Measurements from ENCODE around the gene ASPHD1. TPM values are rescaled to one million over a fixed set of nuclear protein-coding genes. Genes with fewer than 3 reads are reported as not detected.

Gene ASPHD1
- total and polyA plus RNA-seq, 11 donors, result 0.20 to 5.3 (median 0.54) TPM; not detected in 4

DNA sequence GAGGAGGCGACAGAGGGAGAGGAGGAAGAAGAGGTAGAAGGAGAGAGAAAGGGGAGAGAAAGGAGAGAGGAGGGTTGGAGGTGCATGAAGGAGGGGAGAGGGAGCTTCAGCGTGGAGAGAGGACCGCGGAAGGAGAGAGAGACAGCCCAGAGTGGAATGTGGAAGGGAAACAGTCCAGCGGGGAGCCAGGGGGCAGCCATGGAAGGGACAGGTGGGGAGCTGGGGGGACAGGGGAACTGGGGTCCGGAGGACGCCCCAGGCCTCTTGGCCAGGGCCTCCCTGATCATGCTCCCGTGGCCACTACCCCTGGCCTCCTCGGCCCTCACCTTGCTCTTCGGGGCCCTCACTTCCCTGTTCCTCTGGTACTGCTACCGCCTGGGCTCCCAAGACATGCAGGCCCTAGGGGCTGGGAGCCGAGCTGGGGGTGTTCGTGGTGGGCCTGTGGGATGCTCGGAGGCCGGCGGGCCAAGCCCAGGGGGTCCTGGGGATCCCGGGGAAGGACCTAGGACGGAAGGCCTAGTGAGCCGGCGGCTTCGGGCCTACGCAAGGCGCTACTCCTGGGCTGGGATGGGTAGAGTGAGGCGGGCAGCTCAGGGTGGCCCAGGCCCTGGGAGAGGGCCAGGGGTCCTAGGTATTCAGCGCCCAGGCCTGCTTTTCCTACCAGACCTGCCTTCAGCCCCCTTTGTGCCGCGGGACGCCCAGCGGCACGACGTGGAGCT, 759 bp downstream of the ASPHD1 start:
- 44 to 56% (median 47%) methylated on average over 23 to 31 of the region's 31 CpGs for WGBS, 4 donors
- ATAC-seq (no peak), DNase-seq (no peak)
- Histone ChIP-seq H3K36me3 (no peaks in the 10 kb centered on the region), H3K9me3 (no peaks in the 10 kb centered on the region), H3K27ac (no peak overlapping the region), H3K4me1 (peaks cover 0 to 23% (median 7%) of the 10 kb centered on the region in 12 donors), H3K27me3 (peaks cover 6 to 30% (median 19%) of the 10 kb centered on the region in 9 donors), H3K4me3 (peak overlapping the region in 10 of 12 donors; percentile 38 to 77 (median 64))
- intact Hi-C loops (cut with DNase I), result loop anchor here in 1 of 10 donors (1.0 kb wide), 1 partner anchor 25 kb away; the partner anchor contains the start of gene KCTD13
- TF ChIP-seq, protein P1, sequence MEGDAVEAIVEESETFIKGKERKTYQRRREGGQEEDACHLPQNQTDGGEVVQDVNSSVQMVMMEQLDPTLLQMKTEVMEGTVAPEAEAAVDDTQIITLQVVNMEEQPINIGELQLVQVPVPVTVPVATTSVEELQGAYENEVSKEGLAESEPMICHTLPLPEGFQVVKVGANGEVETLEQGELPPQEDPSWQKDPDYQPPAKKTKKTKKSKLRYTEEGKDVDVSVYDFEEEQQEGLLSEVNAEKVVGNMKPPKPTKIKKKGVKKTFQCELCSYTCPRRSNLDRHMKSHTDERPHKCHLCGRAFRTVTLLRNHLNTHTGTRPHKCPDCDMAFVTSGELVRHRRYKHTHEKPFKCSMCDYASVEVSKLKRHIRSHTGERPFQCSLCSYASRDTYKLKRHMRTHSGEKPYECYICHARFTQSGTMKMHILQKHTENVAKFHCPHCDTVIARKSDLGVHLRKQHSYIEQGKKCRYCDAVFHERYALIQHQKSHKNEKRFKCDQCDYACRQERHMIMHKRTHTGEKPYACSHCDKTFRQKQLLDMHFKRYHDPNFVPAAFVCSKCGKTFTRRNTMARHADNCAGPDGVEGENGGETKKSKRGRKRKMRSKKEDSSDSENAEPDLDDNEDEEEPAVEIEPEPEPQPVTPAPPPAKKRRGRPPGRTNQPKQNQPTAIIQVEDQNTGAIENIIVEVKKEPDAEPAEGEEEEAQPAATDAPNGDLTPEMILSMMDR (IDR thresholded peaks at IDR 0.05), result no peak
- TF ChIP-seq POLR2A (IDR thresholded peaks at IDR 0.05), result no peak

DNA sequence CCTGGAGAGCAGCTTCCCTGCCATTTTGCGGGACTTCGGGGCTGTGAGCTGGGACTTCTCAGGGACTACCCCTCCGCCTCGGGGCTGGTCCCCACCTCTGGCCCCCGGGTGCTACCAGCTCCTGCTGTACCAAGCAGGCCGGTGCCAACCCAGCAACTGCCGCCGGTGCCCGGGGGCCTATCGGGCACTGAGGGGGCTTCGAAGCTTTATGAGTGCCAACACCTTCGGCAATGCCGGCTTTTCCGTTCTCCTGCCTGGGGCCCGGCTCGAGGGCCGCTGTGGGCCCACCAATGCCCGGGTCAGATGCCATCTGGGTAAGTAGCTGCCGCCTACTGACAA, 1.3 kb downstream of the ASPHD1 start:
- Histone ChIP-seq H3K4me3 (no peak overlapping the region), H3K36me3 (no peaks in the 10 kb centered on the region), H3K9me3 (no peaks in the 10 kb centered on the region), H3K27ac (no peak overlapping the region), H3K27me3 (peaks cover 6 to 29% (median 16%) of the 10 kb centered on the region in 9 donors), H3K4me1 (peaks cover 0 to 23% (median 7%) of the 10 kb centered on the region in 12 donors)
- DNase-seq (no peak), ATAC-seq (no peak)
- WGBS, 4 donors, result 87 to 95% (median 90%) methylated on average over 14 to 19 of the region's 19 CpGs
- intact Hi-C loops (cut with DNase I), result no loop called here
- TF ChIP-seq, protein P1 (IDR thresholded peaks at IDR 0.05), result no peak
- TF ChIP-seq POLR2A (IDR thresholded peaks at IDR 0.05), result no peak

DNA sequence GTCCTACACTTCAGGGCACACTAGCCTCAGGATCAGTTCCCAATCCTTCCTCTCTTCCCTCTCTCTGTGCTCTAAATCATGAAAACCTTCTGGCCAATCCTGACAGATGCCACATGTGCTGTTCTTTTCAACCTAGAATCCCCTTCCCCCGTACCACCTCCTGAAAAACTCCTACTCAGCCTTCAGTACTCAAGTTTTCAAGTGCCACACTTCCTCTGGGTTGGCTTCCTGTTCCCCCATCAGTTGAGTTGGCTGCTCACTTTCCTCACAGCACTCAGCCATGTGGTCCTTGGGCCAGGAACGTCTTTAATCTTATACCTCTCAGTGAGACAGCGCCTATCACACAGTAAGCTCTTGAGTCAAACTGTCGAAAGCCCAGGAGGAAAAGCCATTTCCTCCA, 3.3 kb downstream of the ASPHD1 start:
- H3K4me1 ChIP-seq, result peaks cover 0 to 23% (median 7%) of the 10 kb centered on the region in 12 donors
- DNase-seq (no peak), ATAC-seq (no peak)
- intact Hi-C loops (cut with DNase I), result no loop called here
- 50 to 62% (median 53%) methylated on average over 4 of the region's 4 CpGs for WGBS, 4 donors
- TF ChIP-seq, protein P1 (IDR thresholded peaks at IDR 0.05), result no peak
- TF ChIP-seq POLR2A (IDR thresholded peaks at IDR 0.05), result no peak
- H3K27me3 ChIP-seq, result peaks cover 0 to 9% (median 6%) of the 10 kb centered on the region in 9 donors
- H3K4me3 ChIP-seq, result no peak overlapping the region
- H3K27ac ChIP-seq, result no peak overlapping the region
- no peaks in the 10 kb centered on the region for H3K36me3 ChIP-seq
- no peaks in the 10 kb centered on the region for H3K9me3 ChIP-seq

DNA sequence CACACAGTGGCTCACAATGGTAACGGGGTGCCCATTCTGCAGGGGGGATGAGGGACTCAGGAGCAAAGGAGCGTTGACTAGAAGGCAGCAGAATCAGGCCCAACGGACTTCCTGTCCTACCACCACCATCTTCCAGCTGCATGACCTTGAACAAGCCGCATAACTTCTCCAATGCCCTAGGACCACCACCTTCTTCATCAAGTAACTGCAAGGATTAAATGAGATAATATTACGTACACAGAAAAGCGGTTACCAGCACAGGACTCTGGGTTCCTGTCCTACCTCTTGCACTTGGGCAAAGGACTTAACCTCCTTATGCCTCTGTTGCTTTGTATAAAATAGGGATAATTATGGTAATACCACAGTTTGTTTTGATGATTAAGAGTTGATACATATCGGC, 4.7 kb downstream of the ASPHD1 start:
- Histone ChIP-seq H3K4me3 (no peak overlapping the region), H3K9me3 (no peaks in the 10 kb centered on the region), H3K27ac (no peak overlapping the region), H3K4me1 (peaks cover 0 to 10% (median 5%) of the 10 kb centered on the region in 12 donors), H3K27me3 (peaks cover 0 to 3% (median 0%) of the 10 kb centered on the region in 9 donors), H3K36me3 (no peaks in the 10 kb centered on the region)
- intact Hi-C loops (cut with DNase I), result no loop called here
- DNase-seq (no peak), ATAC-seq (no peak)
- no peak for TF ChIP-seq POLR2A (IDR thresholded peaks at IDR 0.05)
- TF ChIP-seq, protein P1 (IDR thresholded peaks at IDR 0.05), result no peak
- WGBS, 4 donors, result 82 to 94% (median 93%) methylated on average over 7 of the region's 7 CpGs

Data from heart left ventricle (tissue), 16 donors.